ENCODE results near the gene FOXP1.

DNA sequence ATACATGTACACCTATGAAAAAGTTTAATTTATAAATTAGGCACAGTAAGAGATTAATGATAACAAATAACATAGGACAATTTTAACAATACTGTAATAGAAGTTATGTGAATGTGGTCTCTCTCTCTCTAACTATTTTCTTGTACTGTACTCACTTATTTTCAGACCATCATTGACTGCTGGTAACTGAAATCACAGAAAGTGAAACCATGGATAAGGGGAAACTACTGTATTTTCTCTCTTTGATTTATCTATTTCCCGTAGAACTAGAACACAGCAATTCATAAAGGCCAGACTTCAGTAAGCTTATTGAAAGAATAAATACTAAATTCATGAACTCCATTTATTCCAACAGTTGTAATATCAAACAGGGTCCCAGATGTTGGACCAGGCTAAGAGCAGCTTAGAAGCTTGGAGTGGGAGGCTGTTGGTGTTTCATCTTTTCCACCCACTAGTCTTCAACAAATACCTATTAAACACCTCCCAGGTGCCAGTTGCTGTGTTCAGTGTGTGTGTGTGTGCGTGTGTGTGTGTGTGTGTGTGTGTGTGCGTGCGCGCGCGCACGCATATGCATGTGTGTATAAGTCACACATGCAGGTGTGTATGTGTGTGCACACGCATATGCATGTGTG lies 235.4 kb downstream of the FOXP1 start:
- TF ChIP-seq, protein P1, sequence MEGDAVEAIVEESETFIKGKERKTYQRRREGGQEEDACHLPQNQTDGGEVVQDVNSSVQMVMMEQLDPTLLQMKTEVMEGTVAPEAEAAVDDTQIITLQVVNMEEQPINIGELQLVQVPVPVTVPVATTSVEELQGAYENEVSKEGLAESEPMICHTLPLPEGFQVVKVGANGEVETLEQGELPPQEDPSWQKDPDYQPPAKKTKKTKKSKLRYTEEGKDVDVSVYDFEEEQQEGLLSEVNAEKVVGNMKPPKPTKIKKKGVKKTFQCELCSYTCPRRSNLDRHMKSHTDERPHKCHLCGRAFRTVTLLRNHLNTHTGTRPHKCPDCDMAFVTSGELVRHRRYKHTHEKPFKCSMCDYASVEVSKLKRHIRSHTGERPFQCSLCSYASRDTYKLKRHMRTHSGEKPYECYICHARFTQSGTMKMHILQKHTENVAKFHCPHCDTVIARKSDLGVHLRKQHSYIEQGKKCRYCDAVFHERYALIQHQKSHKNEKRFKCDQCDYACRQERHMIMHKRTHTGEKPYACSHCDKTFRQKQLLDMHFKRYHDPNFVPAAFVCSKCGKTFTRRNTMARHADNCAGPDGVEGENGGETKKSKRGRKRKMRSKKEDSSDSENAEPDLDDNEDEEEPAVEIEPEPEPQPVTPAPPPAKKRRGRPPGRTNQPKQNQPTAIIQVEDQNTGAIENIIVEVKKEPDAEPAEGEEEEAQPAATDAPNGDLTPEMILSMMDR (IDR thresholded peaks at IDR 0.05): no peak
- no peak for TF ChIP-seq EP300 (IDR thresholded peaks at IDR 0.05)
